HG03139 (cell line): ENCODE data around the gene FILIP1.
A peak's percentile ranks its signal among the peaks of the same experiment; 100 is the strongest.

Experiments
- ATAC-seq: cut with Tn5 transposase; IDR thresholded peaks from one replicate; pipeline ENCODE4 v1.9.1; 2021; ENCODE audit not compliant: unreplicated experiment

FILIP1 gene

DNA sequence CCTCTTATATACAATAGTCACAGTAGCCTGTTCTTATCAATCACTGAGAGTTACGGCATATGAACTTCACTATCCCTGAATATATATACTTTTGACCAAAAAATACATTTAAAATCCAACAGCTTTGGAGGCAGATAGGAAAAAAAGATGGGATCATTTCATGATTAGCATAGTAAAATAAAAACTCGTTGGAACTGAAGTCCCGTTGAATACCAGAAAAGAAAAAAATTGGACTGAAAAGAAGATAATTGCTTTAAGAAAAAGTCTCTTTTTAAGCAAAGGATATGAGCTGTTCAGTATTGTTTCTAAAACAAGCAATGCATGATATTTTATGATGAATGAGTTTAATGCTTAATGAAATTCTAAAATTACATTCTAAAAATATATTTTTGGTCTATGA lies 4.4 kb upstream of the FILIP1 start:
- no peak for ATAC-seq

GRCh38 chr6:75495011-75495410 lies 1.4 kb upstream of the FILIP1 start:
- ATAC-seq, result no peak

DNA sequence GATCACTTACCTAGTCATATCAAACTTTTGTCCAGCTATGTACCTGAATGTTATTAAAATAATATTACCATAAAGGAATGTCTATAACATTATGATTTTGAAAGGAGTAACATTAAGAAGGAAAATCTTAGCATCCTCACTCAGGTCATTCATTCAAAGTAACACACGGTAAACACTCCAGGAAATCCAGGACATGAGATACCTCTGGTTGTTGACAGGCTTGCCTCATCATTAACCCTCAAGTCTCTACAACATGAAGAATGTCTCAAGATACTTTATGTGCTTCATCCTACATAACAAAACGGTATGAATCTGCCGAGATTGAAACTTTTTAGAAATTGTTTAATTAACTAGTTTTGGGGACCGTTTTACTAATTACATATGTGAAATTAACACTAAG lies 690 bp upstream of the FILIP1 start:
- ATAC-seq, result no peak

DNA sequence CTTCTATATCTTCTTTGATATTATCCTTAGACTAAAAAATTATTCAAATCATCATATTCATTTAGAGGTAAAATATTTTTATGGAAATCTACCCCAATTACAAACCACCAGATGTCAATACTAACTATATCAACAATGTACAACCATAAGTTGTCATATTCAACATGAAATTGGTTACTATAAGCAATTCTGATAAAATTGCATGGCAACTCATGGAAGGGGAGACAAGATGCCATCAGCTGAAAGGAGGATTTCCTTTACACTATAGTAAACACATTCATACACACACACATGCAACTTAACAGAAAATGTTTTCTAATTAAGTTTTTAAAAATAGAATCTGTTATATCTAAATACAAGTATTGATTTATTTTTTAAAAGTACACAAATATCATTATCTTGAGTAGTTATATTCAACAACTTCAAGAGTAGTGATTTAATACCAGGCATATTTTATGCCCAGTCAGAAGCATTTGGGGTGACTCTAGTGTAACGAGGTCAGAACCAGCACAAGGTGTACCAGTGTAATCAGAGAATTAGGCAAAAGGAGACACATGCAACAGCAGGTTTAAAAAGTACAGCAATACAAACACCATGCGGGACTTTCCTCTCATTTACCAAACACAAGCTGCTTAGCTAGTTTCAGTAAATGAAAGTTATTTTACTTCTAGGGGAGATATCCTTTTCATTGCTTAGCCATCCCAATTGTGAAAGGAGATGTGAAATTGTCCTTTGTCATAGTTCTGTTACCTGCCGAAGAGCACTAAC lies 1.0 kb downstream of the FILIP1 start:
- ATAC-seq, result no peak

DNA sequence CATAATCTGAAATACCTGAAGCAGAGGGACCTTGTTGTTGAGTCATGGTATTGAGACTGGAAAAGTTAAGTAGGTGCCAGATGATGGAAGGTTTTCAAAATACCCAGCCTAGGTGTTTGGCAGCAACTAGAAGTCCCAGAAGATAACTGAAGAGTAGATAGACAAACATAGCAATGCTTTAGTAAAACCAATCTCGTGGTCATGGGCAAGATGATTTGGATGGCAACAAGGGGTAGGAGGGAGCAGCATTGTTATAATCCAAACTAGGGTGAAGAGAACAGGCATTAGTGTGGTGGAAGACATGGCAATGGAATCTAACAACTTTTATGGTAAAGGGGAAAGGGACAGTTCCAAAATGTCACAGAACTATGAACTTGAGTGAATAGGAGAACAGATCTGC lies 2.3 kb downstream of the FILIP1 start:
- ATAC-seq, result no peak

- ATAC-seq, result no peak
These were observed 2.9 kb downstream of the FILIP1 start for GRCh38 chr6:75490706-75491105.

- no peak for ATAC-seq
These were observed 4.6 kb downstream of the FILIP1 start for GRCh38 chr6:75489025-75489424.

GRCh38 chr6:75488033-75488432 lies 5.6 kb downstream of the FILIP1 start:
- no peak for ATAC-seq

DNA sequence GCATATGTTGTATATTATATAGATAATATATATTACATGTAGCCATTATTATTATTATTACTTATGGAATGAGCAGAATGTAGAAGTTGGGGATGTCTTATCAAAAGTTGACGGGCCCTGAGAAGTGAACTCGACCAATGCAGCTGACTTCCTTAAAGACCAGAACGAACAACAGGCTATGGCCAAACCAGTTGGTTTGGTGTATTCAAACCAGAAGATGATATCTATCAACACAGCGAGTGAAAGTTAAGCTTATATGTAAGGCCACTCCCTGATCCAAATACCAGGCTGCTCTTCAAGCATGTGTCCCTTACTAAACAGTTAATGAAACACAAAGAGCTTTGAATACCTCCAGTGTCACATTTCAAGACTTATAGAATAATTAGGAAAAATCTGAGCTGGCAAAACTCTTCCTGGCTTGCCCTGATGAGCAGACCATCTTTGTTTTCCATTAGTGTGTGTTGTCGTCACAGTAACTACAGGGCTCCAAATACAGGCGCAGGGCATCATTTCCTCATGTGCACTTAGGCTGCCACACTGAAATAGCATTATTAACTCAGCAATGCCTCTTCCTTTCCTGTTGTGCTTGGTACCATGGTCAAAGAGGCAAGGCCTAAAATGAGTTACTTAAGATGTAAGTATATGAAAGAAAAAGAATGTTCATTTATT lies 6.6 kb downstream of the FILIP1 start:
- ATAC-seq, result no peak

- ATAC-seq, result peak; percentile 96
These were observed 9.1 kb downstream of the FILIP1 start for GRCh38 chr6:75484535-75484934.

GRCh38 chr6:75483136-75483952 lies 10.3 kb downstream of the FILIP1 start:
- ATAC-seq, result no peak

GRCh38 chr6:75481936-75482593 lies 11.5 kb downstream of the FILIP1 start:
- ATAC-seq, result no peak

DNA sequence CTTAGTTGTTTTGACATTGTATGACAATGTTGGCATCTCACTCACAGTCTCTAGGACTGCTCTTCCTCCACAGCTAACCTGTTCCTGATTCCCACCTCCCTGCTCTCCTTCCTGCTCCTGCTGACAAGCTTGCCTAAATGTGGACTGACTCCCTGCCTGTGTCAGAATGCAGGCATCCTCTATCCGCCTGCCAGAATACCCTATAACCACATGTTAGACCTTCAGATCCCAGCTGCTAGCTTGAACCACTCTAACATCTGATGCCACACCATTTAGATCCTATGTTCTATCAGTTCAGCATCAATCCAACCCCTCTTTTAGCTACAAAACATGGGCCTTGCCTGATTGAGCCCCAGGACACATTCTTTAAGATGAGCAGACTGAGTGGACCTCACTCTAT lies 12.2 kb downstream of the FILIP1 start:
- ATAC-seq, result no peak

DNA sequence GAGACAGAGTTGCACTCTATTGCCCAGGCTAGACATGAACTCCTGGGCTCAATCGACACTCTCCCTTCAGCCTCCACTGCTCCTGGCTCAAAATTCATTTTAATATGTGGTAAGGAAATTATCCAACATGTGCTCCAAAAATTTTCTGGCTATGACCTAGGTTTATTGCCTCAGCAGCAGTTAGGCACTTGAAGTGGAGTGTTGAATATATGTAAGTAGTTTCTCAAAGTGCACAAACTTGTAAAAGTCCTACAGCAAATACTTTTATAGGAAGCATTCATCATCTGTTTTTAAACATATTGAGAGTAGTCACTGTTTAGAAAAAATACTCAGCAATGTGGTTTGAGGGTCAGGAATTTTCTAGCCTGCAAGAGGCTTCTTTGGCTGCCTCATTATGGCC lies 13.2 kb downstream of the FILIP1 start:
- ATAC-seq, result no peak

GRCh38 chr6:75479712-75480111 lies 13.9 kb downstream of the FILIP1 start:
- no peak for ATAC-seq

- no peak for ATAC-seq
These were observed 14.7 kb downstream of the FILIP1 start for GRCh38 chr6:75478929-75479328.

DNA sequence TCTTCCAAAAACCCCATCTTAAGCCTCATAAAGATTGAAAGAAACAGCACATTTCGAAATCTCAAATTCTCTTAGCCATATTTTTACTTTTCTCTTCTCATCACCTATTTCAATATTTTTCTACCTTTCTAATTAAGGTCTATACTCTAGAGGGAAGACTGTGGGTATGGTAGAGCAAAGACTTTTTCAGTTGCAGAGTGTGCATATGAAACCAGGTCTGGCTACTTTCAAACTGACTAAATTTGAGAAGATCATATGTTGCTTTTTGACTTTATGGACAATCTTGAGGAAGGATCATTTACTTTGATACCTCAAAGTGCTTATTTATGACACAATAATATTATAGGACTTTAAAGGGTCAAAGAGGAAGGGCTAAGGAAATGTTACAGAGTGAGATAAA lies 20.7 kb downstream of the FILIP1 start:
- no peak for ATAC-seq

- no peak for ATAC-seq
These were observed 25.6 kb downstream of the FILIP1 start for GRCh38 chr6:75467966-75468365.

- no peak for ATAC-seq
These were observed 26.3 kb downstream of the FILIP1 start for GRCh38 chr6:75467284-75467683.

DNA sequence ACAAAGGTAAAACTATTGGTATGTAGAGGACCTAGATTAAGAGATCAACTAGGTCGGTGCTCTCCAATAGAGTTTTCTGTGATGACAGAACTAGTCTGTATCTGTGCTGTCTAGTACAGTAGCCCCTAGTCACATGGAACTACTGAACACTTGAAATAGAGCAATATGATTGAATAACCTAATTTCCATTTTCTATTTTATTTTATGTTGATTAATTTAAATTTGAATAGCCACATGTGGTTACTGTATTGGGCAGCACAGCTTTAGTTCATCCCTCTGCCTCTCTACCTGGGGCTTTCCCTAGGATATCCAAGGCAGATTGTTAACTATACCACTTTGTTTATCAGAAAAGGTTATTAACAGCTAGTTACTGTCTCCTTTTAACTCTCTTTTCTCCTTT lies 27.0 kb downstream of the FILIP1 start:
- no peak for ATAC-seq

- no peak for ATAC-seq
These were observed 29.7 kb downstream of the FILIP1 start for GRCh38 chr6:75463908-75464307.
